K562 (cell line): ENCODE data around the gene DBNL. TPM values are rescaled to one million over a fixed set of nuclear protein-coding genes. Genes with fewer than 3 reads are reported as not detected.

Experiments used
- AFF1 ChIP-seq, 2 experiments: fragments of 450-650 bp; IDR thresholded peaks; 2 replicates each; pipeline ENCODE4 v1.6.1; 2018; ENCODE audit warnings: mild to moderate bottlenecking in 2 of 2, low read depth in 1 of 2; ENCODE audit not compliant: partially characterized antibody in 2 of 2
- ARID3B ChIP-seq: fragments of 250-450 bp; sonication (Bioruptor Pico); IDR thresholded peaks from 2 replicates; pipeline ENCODE4 v1.4.0; 2020; ENCODE audit warnings: borderline replicate concordance
- GABPB1 ChIP-seq: sonication (generic); formaldehyde crosslinking; IDR thresholded peaks from 2 replicates; pipeline ENCODE4 v1.8.0; 2022; ENCODE audit warnings: mild to moderate bottlenecking, missing genetic modification reagents
- HINFP ChIP-seq: fragments of 450-650 bp; conservative IDR thresholded peaks from 2 replicates; pipeline ENCODE4 v1.6.1; 2016; ENCODE audit warnings: missing genetic modification characterization, low read depth, mild to moderate bottlenecking, control low read depth, missing compliant biosample characterization
- HNRNPLL ChIP-seq: fragments of 200-400 bp; formaldehyde crosslinking; IDR thresholded peaks from 2 replicates; pipeline ENCODE4 v1.6.1; 2017; ENCODE audit warnings: low read length, low read depth, mild to moderate bottlenecking; ENCODE audit not compliant: poor library complexity, severe bottlenecking
- HSF4 ChIP-seq: fragments of 250-450 bp; sonication (Bioruptor Pico); IDR thresholded peaks from 2 replicates; pipeline ENCODE4 v2.1.2; 2022; ENCODE audit warnings: mild to moderate bottlenecking, moderate library complexity, borderline replicate concordance
- KHSRP ChIP-seq: fragments of 450-650 bp; IDR thresholded peaks from 2 replicates; pipeline ENCODE4 v1.6.1; 2017
- PYGO2 ChIP-seq: fragments of 450-650 bp; IDR thresholded peaks from 2 replicates; pipeline ENCODE4 v1.6.1; 2016; ENCODE audit warnings: mild to moderate bottlenecking, missing genetic modification characterization, moderate library complexity, missing compliant biosample characterization
- SLC30A9 ChIP-seq: fragments of 250-450 bp; sonication (Bioruptor Pico); IDR thresholded peaks from 2 replicates; pipeline ENCODE4 v1.8.0; 2022; ENCODE audit warnings: mild to moderate bottlenecking, moderate library complexity
- SP1 ChIP-seq: sonication (generic); formaldehyde crosslinking; IDR thresholded peaks from 2 replicates; pipeline ENCODE4 v1.8.1; 2022; ENCODE audit warnings: mild to moderate bottlenecking, missing genetic modification reagents
- SRSF1 ChIP-seq: fragments of 200-400 bp; formaldehyde crosslinking; IDR thresholded peaks from 2 replicates; pipeline ENCODE4 v1.6.1; 2017; ENCODE audit warnings: mild to moderate bottlenecking, low read depth, low read length, moderate library complexity
- ZBTB1 ChIP-seq: sonication (generic); formaldehyde crosslinking; IDR thresholded peaks from 2 replicates; pipeline ENCODE4 v1.8.1; 2023; ENCODE audit warnings: missing genetic modification reagents, low read depth, mild to moderate bottlenecking, borderline replicate concordance
- ZFP30 ChIP-seq: fragments of 250-450 bp; sonication (Bioruptor Pico); IDR thresholded peaks from 2 replicates; pipeline ENCODE4 v1.8.0; 2022; ENCODE audit warnings: moderate library complexity, mild to moderate bottlenecking, inconsistent platforms, borderline replicate concordance
- ZNF253 ChIP-seq: fragments of 250-450 bp; sonication (Bioruptor Pico); conservative IDR thresholded peaks from 2 replicates; pipeline ENCODE4 v1.6.1; 2021; ENCODE audit warnings: mild to moderate bottlenecking
- ZNF282 ChIP-seq: sonication (generic); formaldehyde crosslinking; IDR thresholded peaks from 2 replicates; pipeline ENCODE4 v1.8.1; 2023; ENCODE audit warnings: missing genetic modification reagents
- ZNF316 ChIP-seq: fragments of 450-650 bp; IDR thresholded peaks from 2 replicates; pipeline ENCODE4 v1.6.1; 2016
- ZNF561 ChIP-seq: fragments of 450-650 bp; formaldehyde crosslinking; conservative IDR thresholded peaks from 2 replicates; pipeline ENCODE4 v1.4.0; 2020; ENCODE audit warnings: mild to moderate bottlenecking, moderate library complexity
- polyA plus RNA-seq, 8 experiments: library from polyadenylated mRNA; depleted of rRNA in 4 of 8; stranded (reverse) in 5 of 8; unstranded in 3 of 8; fragments of >200 nt; fragmentation: Nextera tagmentation in 2 of 8; fragmentation: Illumina TruSeq in 1 of 8; extraction: Ambion mirVana in 2 of 8; extraction: Trizol in 1 of 8; gene quantifications; 2 replicates each; pipeline versions ENCODE4 v1.2.1 to v1.2.3, GENCODE V29; 2011 to 2014; ENCODE audit warnings: inconsistent platforms in 1 of 8, missing spikeins in 1 of 8
- total RNA-seq, 7 experiments: library from RNA; depleted of rRNA in 6 of 7; stranded (reverse); fragments of >200 nt in 6 of 7; fragmentation: Illumina TruSeq in 2 of 7; extraction: Trizol in 2 of 7; gene quantifications; 2 replicates each; pipeline versions ENCODE4 v1.2.1 to v1.2.3, GENCODE V29; 2011 to 2021; ENCODE audit warnings: low replicate concordance in 1 of 7

Gene DBNL
- total and polyA plus RNA-seq, 9 of the 15 experiments (the other 6 are each of a cell fraction or from before 2014, with no cell fraction given) = 1.9 to 65.1 (median 38.9) TPM

- TF ChIP-seq HSF4 (CRISPR knock-in tag) (no peak), ZNF282 (no peak), HNRNPLL (no peak), PYGO2 (no peak), SLC30A9 (CRISPR knock-in tag) (no peak), ZNF316 (peak; percentile 32), ZNF253 (CRISPR knock-in tag) (no peak), ZBTB1 (CRISPR knock-in tag) (no peak), HINFP (tag) (no peak), ARID3B (CRISPR knock-in tag) (no peak), ZNF561 (no peak), GABPB1 (CRISPR knock-in tag) (no peak), AFF1 (IDR thresholded peaks at IDR 0.05; ENCODE audit: low read depth in 1 of 2, partially characterized antibody in 2 of 2) (no peak), ZFP30 (CRISPR knock-in tag) (no peak), SRSF1 (no peak), SP1 (CRISPR knock-in tag) (no peak), KHSRP (no peak)
Observed at GRCh38 chr7:44093102-44093641, 48.7 kb downstream of the DBNL start (continued).
